ENCODE measurements around the gene EFNA3.

GRCh38 chr1:155068599-155068998 is 10.0 kb upstream of the EFNA3 start:
- no peak for TF ChIP-seq CTCF (IDR thresholded peaks at IDR 0.05)
- TF ChIP-seq RORB (CRISPR knock-in tag; IDR thresholded peaks at IDR 0.05), result no peak
